Activated naive CD4-positive, alpha-beta T cell treated with anti-CD3 and anti-CD28 coated beads, Interleukin-2, amount 10 ng/mL, durations not matched to agents 7 days and 5 days (primary cell): ENCODE data around the gene PANK3.
"Not testable (repeated sequence)": the region's sequence is repeated elsewhere in the genome, so short reads cannot be mapped to it uniquely, and the experiment has no call there.

Experiments used
- CTCF ChIA-PET: fragments of 350-600 bp; sonication (Branson Sonifier 250); formaldehyde crosslinking; loops from one replicate; lab custom pipeline; 2021; ENCODE audit warnings: antibody characterized with exemption; lab: Charles Lee
- DNase-seq: peaks from one replicate; pipeline ENCODE4 v3.0.0-alpha.2; 2020
- H3K27ac Mint-ChIP-seq: one replicate; pipeline ENCODE4 v1.8.0; 2021; ENCODE audit warnings: mild to moderate bottlenecking, moderate library complexity, mixed read lengths
- H3K27me3 Mint-ChIP-seq: one replicate; pipeline ENCODE4 v1.8.0; 2021; ENCODE audit warnings: mild to moderate bottlenecking, mixed read lengths
- H3K36me3 Mint-ChIP-seq: one replicate; pipeline ENCODE4 v1.8.0; 2021; ENCODE audit warnings: mixed read lengths
- H3K4me1 Mint-ChIP-seq: one replicate; pipeline ENCODE4 v1.8.0; 2021; ENCODE audit warnings: mixed read lengths
- H3K4me3 Mint-ChIP-seq: one replicate; pipeline ENCODE4 v1.8.0; 2021; ENCODE audit warnings: mild to moderate bottlenecking, moderate library complexity, mixed read lengths
- H3K9me3 Mint-ChIP-seq: one replicate; pipeline ENCODE4 v1.8.0; 2021; ENCODE audit warnings: mixed read lengths

The PANK3 gene

DNA sequence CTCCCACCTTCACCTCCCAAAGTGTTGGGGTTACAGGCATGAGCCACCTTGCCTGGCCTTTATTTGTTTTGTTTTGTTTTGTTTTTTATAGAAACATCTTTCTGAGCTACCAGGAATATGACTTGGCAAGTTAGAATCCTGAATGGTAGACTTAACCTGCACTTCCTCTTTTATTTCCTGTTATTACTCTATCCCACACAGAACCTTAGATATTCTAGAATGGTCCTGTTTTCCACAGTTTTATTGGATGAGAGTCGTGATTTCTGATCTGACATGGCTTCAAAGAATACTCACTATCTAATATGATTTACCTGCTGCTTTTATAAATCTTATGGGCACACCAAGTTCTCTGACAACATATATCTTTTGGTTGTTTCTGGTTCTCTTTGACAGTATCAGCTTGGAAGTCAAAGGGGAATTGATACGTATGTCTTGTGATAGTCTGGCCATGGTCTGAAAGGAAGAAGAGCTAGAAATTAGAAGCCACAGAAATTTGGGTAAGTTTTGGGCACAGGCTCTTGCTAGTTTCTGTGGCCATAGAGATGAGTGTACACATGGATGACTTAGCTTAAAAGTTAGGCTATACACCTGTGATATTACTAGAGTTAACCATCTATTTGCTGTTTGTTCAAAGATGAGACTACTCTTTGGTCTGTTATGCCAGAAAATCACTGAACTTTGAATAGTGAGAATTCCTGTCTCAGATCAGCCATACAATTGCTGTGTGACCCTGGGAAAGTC is 4.7 kb upstream of the PANK3 start:
- Mint-ChIP-seq H3K27ac (no peak overlapping the region), H3K4me1 (peaks cover 16% of the 10 kb centered on the region), H3K9me3 (peaks cover 2% of the 10 kb centered on the region), H3K4me3 (no peak overlapping the region), H3K36me3 (no peaks in the 10 kb centered on the region), H3K27me3 (peaks cover 25% of the 10 kb centered on the region)
- no peak for DNase-seq
- CTCF ChIA-PET = no interaction called here

DNA sequence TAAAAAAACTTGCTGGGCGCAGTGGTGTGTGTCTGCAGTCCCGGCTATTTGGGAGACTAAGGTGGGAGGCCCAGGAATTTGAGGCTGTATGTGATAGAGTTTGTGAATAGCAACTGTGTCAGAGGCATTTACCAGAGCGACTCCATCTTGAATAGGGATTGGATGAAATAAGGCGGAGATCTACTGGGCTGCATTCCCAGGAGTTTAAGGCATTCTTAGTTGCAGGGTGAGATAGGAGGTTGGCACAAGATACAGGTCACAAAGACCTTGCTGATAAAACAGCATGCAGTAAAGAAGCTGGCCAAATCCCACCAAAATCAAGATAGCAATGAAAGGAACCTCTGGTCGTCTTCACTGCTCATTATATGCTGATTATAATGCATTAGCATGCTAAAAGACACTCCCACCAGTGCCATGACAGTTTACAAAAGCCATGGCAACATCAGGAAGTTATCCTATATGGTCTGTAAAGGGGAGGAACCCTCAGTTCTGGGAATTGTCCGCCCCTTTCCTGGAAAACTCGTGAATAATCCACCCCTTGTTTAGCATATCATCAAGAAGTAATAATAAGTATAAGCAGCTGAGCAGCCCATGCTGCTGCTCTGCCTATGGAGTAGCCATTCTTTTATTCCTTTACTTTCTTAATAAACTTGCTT is 1.8 kb upstream of the PANK3 start:
- peaks cover 15% of the 10 kb centered on the region for H3K36me3 Mint-ChIP-seq
- CTCF ChIA-PET, H3K9me3 Mint-ChIP-seq, H3K27me3 Mint-ChIP-seq, H3K4me3 Mint-ChIP-seq, DNase-seq: not testable (repeated sequence)
- H3K27ac Mint-ChIP-seq = peak overlapping the region; percentile 19
- H3K4me1 Mint-ChIP-seq = peaks cover 37% of the 10 kb centered on the region

GRCh38 chr5:168580227-168580508 is 1.0 kb upstream of the PANK3 start:
- Mint-ChIP-seq H3K9me3 (peaks cover 3% of the 10 kb centered on the region), H3K36me3 (peaks cover 21% of the 10 kb centered on the region)
- CTCF ChIA-PET = no interaction called here

DNA sequence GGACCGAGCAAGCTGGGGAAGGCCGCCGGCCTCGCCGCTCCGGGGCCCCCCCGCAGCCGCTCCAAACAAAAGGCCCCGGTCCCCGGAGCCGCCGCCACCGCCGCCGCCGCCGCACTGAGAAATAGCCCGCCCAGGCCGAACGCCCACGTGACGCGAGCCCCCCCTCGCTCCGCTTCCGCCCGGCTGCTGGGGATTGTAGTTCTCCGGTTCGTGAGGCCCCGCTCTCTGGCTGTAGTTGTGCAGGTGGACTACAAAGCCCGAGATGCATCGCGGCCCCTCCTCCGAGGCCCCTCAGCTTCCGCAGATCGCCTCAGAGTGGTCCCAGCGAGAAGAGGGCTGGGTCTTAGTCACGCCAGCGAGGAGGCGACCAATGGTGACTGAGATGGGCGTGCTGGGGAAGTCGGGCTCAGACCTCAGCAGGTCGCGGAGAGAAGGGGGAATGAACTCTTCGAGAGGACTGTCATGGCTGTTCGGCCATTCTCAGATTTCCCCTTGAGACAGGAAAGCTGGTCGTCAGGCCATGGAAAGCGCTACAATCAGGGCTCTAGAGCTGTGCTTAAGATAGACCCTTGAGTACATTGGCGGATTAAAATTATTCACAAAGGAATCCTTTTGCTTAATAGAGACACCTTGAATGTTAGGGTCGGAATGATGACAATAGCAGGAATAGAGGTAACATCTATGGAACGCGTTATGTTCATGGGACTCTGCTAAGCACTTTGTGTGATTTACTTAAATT is 489 bp upstream of the PANK3 start:
- Mint-ChIP-seq H3K4me1 (peaks cover 43% of the 10 kb centered on the region), H3K4me3 (peak overlapping the region; percentile 80), H3K27me3 (no peaks in the 10 kb centered on the region), H3K36me3 (peaks cover 23% of the 10 kb centered on the region), H3K27ac (peak overlapping the region; percentile 96), H3K9me3 (peaks cover 4% of the 10 kb centered on the region)
- peak; percentile 98 for DNase-seq
- CTCF ChIA-PET = no interaction called here

More at GRCh38 chr5:168580227-168580508, 1.0 kb upstream of the PANK3 start:
- Mint-ChIP-seq H3K4me1 (peaks cover 41% of the 10 kb centered on the region), H3K27me3 (peaks cover 2% of the 10 kb centered on the region), H3K27ac (peak overlapping the region; percentile 96), H3K4me3 (peak overlapping the region; percentile 80)
- DNase-seq = no peak

DNA sequence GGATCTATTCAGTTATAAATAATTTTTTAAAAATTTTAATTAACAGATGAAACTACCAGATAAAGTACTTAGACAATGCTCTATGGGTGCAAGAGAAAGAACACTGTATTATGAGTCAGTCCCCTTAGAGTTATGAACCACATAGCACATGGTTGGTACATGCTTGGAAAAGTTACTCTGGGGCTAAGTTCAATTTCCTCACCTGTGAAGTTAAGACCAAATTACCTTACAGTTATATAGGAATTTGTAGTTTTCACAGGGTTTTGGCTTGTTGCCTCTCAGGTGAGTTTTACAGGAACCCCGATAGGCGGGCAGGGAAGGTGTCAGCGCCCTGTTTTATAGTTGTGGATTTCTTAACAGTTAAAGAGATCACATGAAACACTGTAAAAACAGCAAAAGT is 1.2 kb downstream of the PANK3 start:
- CTCF ChIA-PET = no interaction called here
- DNase-seq = no peak
- H3K4me1 Mint-ChIP-seq = peaks cover 39% of the 10 kb centered on the region

GRCh38 chr5:168575391-168576372 is 3.5 kb downstream of the PANK3 start:
- Mint-ChIP-seq H3K4me3 (no peak overlapping the region), H3K36me3 (peaks cover 35% of the 10 kb centered on the region), H3K27ac (no peak overlapping the region), H3K4me1 (peaks cover 40% of the 10 kb centered on the region), H3K27me3 (no peaks in the 10 kb centered on the region), H3K9me3 (peaks cover 2% of the 10 kb centered on the region)
- no peak for DNase-seq
- CTCF ChIA-PET = no interaction called here

More for the DNA sequence above, 1.2 kb downstream of the PANK3 start:
- Mint-ChIP-seq H3K9me3 (peaks cover 4% of the 10 kb centered on the region), H3K36me3 (peaks cover 25% of the 10 kb centered on the region), H3K27me3 (no peaks in the 10 kb centered on the region), H3K4me3 (peak overlapping the region; percentile 94), H3K27ac (peak overlapping the region; percentile 91)

- H3K27me3 Mint-ChIP-seq, H3K4me3 Mint-ChIP-seq, H3K9me3 Mint-ChIP-seq, DNase-seq, H3K27ac Mint-ChIP-seq, CTCF ChIA-PET: not testable (repeated sequence)
- Mint-ChIP-seq H3K4me1 (peaks cover 32% of the 10 kb centered on the region), H3K36me3 (peaks cover 38% of the 10 kb centered on the region)
Measured at GRCh38 chr5:168574156-168574555, 5.0 kb downstream of the PANK3 start.

DNA sequence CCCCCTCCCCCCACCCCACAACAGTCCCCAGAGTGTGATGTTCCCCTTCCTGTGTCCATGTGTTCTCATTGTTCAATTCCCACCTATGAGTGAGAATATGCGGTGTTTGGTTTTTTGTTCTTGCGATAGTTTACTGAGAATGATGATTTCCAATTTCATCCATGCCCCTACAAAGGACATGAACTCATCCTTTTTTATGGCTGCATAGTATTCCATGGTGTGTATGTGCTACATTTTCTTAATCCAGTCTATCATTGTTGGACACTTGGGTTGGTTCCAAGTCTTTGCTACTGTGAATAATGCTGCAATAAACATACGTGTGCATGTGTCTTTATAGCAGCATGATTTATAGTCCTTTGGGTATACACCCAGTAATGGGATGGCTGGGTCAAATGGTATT is 5.5 kb downstream of the PANK3 start:
- H3K27ac Mint-ChIP-seq, CTCF ChIA-PET, H3K27me3 Mint-ChIP-seq, H3K9me3 Mint-ChIP-seq, H3K4me3 Mint-ChIP-seq, DNase-seq: not testable (repeated sequence)
- H3K36me3 Mint-ChIP-seq = peaks cover 38% of the 10 kb centered on the region
- peaks cover 32% of the 10 kb centered on the region for H3K4me1 Mint-ChIP-seq

DNA sequence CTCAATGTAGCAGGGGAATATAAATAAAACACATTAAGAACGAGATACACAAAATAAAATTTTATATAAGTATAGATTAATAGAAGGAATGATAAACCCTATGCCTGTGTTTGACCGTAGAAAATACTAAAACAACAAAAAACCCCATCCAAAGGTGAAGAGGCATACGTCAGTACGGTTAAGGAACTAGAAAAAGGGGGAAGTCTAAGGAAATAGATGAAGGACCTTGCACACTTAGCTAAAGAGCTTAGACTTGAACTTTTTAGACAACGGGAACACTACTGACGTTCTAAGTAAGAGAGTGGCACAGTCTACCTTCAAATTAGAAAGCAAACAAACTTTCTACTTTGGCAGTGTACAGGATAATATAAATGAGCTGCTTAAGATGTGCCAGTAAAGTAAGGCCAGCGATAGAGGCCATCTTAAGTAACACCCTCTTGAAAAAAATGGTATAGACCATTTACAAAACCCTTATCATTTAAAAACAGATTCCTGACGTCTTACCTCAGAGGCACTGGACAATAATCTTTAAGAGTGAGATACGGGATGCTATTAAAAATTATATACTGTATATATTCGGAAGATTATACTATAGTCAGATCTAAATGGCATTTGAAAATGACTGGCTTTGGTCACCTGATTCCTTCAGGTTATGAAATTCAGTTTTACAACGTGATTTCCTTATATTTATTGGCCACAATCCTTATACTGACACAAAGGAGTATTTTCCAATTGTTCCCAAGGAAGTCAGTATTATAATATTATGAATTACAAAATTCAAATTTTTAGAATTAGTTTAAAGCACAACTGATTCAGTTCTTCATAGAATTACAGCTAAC is 8.5 kb downstream of the PANK3 start:
- Mint-ChIP-seq H3K9me3 (peaks cover 2% of the 10 kb centered on the region), H3K4me1 (peaks cover 10% of the 10 kb centered on the region), H3K36me3 (peaks cover 41% of the 10 kb centered on the region), H3K27me3 (no peaks in the 10 kb centered on the region), H3K27ac (no peak overlapping the region), H3K4me3 (no peak overlapping the region)
- CTCF ChIA-PET = no interaction called here
- DNase-seq = no peak

DNA sequence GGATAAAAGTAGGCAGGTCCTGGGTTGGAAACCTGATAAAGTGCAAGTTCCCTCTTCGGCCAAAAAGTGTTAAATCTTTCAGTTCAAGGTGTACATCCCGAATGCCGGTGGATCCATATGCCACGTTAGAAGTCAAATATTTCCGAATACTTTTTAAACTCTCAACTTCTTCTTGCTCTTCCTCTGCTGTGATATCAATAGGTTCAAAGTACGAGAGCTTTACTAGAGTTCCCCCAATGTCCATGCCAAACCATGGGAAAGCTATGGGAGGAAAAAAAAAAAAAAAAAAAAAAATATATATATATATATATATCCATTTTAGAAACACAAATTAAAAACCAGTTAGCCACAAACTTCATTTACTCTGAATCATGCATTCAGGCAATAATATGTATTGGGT is 10.4 kb downstream of the PANK3 start:
- H3K36me3 Mint-ChIP-seq = peaks cover 40% of the 10 kb centered on the region
- no peak overlapping the region for H3K27ac Mint-ChIP-seq
- no peak for DNase-seq
- no peak overlapping the region for H3K4me3 Mint-ChIP-seq
- CTCF ChIA-PET = no interaction called here
- H3K27me3 Mint-ChIP-seq = no peaks in the 10 kb centered on the region
- H3K9me3 Mint-ChIP-seq = no peaks in the 10 kb centered on the region
- H3K4me1 Mint-ChIP-seq = peaks cover 6% of the 10 kb centered on the region

- Mint-ChIP-seq H3K4me3 (no peak overlapping the region), H3K4me1 (no peaks in the 10 kb centered on the region), H3K9me3 (no peaks in the 10 kb centered on the region), H3K36me3 (peaks cover 47% of the 10 kb centered on the region), H3K27ac (no peak overlapping the region), H3K27me3 (no peaks in the 10 kb centered on the region)
- CTCF ChIA-PET = no interaction called here
- no peak for DNase-seq
Measured at GRCh38 chr5:168563959-168564358, 15.2 kb downstream of the PANK3 start.

GRCh38 chr5:168562279-168562678 is 16.9 kb downstream of the PANK3 start:
- Mint-ChIP-seq H3K9me3 (no peaks in the 10 kb centered on the region), H3K27me3 (no peaks in the 10 kb centered on the region), H3K27ac (no peak overlapping the region), H3K4me3 (no peak overlapping the region), H3K4me1 (no peaks in the 10 kb centered on the region), H3K36me3 (peaks cover 39% of the 10 kb centered on the region)
- DNase-seq = no peak
- CTCF ChIA-PET = no interaction called here

GRCh38 chr5:168557389-168557788 is 21.8 kb downstream of the PANK3 start:
- H3K4me3 Mint-ChIP-seq = no peak overlapping the region
- no peak for DNase-seq
- H3K27ac Mint-ChIP-seq = no peak overlapping the region
- no peaks in the 10 kb centered on the region for H3K27me3 Mint-ChIP-seq
- peaks cover 55% of the 10 kb centered on the region for H3K36me3 Mint-ChIP-seq
- no peaks in the 10 kb centered on the region for H3K4me1 Mint-ChIP-seq
- CTCF ChIA-PET = no interaction called here
- H3K9me3 Mint-ChIP-seq = no peaks in the 10 kb centered on the region
